ENCODE data around the gene TMEM176A. TPM values are rescaled to one million over a fixed set of nuclear protein-coding genes. Genes with fewer than 3 reads are reported as not detected.

The TMEM176A gene
- total and polyA plus RNA-seq, 12 donors = 0.78 to 70.9 (median 22.5) TPM

DNA sequence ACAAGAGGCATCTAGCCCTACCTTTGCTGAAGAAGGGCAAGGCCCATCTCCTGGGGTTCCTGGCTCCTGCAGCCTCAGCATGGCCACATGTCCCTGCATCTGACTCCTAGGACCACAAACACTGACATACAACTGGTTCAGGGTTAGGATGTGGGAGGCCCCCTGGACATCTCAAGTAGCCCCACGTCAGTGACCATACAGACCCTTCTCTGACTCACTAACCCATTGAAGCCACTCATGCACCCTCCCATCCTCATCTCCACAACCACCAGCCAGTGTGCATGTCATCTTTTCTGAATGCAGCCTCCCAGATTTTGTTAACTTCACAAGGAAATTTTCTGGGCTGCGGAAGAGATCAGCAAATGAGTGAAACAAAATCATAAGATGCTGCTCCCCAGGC lies 18.6 kb upstream of the TMEM176A start:
- Histone ChIP-seq H3K4me1 (replicated peaks in 1 of 2) (peaks cover 0 to 11% of the 10 kb centered on the region in 2 donors), H3K36me3 (replicated peaks in 1 of 2) (no peaks in the 10 kb centered on the region), H3K27ac (no peak overlapping the region), H3K27me3 (no peaks in the 10 kb centered on the region), H3K9me3 (replicated peaks in 1 of 3) (no peaks in the 10 kb centered on the region), H3K4me3 (no peak overlapping the region)
- intact Hi-C loops (cut with DNase I) = loop anchor here (10.0 kb wide), 2 partner anchors 93 to 203 kb away; no protein-coding TSS in a partner anchor
- 91 to 100% (median 96%) methylated on average over 1 to 2 of the region's 2 CpGs for WGBS, 4 donors
- no peak for TF ChIP-seq POLR2A (IDR thresholded peaks at IDR 0.05)
- TF ChIP-seq, protein P1, sequence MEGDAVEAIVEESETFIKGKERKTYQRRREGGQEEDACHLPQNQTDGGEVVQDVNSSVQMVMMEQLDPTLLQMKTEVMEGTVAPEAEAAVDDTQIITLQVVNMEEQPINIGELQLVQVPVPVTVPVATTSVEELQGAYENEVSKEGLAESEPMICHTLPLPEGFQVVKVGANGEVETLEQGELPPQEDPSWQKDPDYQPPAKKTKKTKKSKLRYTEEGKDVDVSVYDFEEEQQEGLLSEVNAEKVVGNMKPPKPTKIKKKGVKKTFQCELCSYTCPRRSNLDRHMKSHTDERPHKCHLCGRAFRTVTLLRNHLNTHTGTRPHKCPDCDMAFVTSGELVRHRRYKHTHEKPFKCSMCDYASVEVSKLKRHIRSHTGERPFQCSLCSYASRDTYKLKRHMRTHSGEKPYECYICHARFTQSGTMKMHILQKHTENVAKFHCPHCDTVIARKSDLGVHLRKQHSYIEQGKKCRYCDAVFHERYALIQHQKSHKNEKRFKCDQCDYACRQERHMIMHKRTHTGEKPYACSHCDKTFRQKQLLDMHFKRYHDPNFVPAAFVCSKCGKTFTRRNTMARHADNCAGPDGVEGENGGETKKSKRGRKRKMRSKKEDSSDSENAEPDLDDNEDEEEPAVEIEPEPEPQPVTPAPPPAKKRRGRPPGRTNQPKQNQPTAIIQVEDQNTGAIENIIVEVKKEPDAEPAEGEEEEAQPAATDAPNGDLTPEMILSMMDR (IDR thresholded peaks at IDR 0.05) = no peak
- DNase-seq = no peak

DNA sequence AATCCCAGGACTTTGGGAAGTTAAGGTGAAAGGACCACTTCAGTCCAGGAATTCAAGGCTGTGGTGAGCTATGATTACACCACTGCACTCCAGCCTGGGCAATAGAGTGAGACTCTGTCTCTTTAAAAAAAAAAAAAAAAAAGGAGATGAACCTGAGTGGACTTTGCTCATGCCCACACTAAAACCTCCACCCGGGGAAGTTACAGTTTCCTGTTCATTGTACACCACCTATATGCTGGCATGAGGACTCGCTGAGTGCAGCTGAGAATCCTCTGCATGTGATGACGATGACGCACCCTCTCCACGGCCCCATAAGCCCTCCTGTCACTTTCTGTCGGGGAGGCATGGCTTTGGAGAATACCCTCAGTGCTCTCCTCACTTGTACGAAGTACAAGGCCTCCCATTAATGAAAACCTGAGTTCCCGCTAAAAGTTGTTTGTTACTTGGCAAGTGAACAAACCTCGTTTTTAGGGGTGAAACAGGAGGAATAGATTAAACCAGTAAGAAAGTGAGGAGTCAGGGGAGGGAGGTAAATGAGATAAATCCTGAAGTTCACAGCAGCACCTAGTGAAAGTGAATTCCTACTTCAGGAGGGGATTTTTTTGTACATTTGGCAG lies 16.3 kb upstream of the TMEM176A start:
- H3K4me1 ChIP-seq (replicated peaks in 1 of 2) = peaks cover 11 to 28% of the 10 kb centered on the region in 2 donors
- WGBS, 4 donors = 59 to 77% (median 67%) methylated on average over 9 of the region's 9 CpGs
- H3K27me3 ChIP-seq = no peaks in the 10 kb centered on the region
- intact Hi-C loops (cut with DNase I) = loop anchor here (10.0 kb wide), 2 partner anchors 91 to 201 kb away; no protein-coding TSS in a partner anchor
- TF ChIP-seq, protein P1 (IDR thresholded peaks at IDR 0.05) = no peak
- TF ChIP-seq POLR2A (IDR thresholded peaks at IDR 0.05) = no peak
- H3K9me3 ChIP-seq (replicated peaks in 1 of 3) = no peaks in the 10 kb centered on the region
- DNase-seq = no peak
- no peaks in the 10 kb centered on the region for H3K36me3 ChIP-seq (replicated peaks in 1 of 2)
- no peak overlapping the region for H3K4me3 ChIP-seq
- H3K27ac ChIP-seq = peak overlapping the region in 1 of 5 donors; percentile 85

DNA sequence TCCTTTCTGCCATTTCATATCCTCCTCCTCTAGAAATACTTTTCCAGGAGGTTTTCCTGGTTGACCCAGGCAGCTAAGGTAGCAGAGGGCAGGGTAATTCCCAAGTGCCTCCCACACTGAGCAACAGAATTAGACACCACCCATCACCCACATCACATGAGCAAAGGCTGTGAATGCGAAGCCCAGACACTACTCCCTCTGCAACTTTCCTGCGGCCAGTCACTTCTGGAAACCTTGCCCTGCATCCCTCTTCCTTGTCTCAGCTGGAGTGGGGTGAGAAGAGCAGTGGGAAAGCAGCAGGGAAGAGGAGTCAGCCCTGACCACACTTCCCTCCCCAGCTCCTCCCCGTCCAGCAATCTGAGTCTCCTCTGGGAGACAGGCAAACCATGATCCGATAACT lies 15.6 kb upstream of the TMEM176A start:
- WGBS, 4 donors = 70 to 83% (median 73%) methylated on average over 4 of the region's 4 CpGs
- peaks cover 11 to 28% of the 10 kb centered on the region in 2 donors for H3K4me1 ChIP-seq (replicated peaks in 1 of 2)
- peak overlapping the region in 2 of 5 donors; percentile 52 to 85 for H3K27ac ChIP-seq
- H3K9me3 ChIP-seq (replicated peaks in 1 of 3) = no peaks in the 10 kb centered on the region
- H3K27me3 ChIP-seq = no peaks in the 10 kb centered on the region
- TF ChIP-seq, protein P1 (IDR thresholded peaks at IDR 0.05) = no peak
- TF ChIP-seq POLR2A (IDR thresholded peaks at IDR 0.05) = no peak
- intact Hi-C loops (cut with DNase I) = loop anchor here (10.0 kb wide), 2 partner anchors 90 to 200 kb away; no protein-coding TSS in a partner anchor
- no peak for DNase-seq
- H3K36me3 ChIP-seq (replicated peaks in 1 of 2) = no peaks in the 10 kb centered on the region
- H3K4me3 ChIP-seq = no peak overlapping the region

DNA sequence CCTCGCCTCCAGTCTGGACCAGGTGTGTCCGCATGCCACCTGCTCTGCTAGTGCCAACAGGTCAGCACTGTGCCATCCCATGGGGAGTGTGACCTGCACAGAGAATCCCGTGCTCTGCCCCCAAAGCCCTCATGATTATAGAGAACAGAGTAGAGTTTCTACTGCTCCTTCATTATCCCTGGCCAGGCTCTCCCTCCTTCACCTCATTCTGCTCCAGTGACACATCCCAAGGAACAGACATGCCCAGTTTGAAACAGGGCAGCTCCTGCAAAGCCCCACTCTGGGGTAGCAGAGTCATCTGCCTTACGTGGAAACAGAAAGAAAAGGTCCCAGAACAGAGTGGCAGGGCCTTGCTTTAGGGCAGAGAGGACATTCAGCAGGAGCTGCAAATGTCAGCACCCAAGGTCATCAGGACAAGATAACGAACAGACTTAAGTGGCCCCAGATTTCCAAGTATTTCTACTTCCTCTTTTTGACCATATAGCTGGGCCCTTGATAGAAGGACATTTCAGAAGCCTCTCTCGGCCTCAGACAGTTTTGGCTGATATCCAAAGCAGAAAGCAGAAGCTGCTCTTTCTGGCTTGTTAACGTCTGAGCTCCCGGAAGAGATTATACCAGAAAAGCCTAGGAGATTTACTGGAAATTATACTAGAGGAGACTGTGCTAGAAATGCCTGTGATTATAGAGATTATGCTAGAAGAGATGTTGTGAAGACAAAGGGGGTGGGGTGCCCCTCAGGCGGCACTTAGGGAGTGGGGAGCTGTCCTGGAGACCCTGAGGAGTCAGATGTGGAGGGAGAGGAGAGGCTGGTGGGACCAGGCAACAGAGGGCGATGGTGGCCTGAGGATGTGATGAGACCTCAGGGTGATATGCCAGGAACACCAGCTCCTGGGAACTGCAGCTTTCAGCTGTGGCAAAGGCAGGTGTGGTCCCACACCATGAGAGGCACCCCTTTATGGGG lies 13.0 kb upstream of the TMEM176A start:
- DNase-seq = peak in 6 of 7 donors; percentile 42 to 70 (median 50)
- no peak overlapping the region for H3K4me3 ChIP-seq
- no peaks in the 10 kb centered on the region for H3K36me3 ChIP-seq (replicated peaks in 1 of 2)

More for the DNA sequence above, 13.0 kb upstream of the TMEM176A start:
- TF ChIP-seq, protein P1 (IDR thresholded peaks at IDR 0.05) = no peak
- TF ChIP-seq POLR2A (IDR thresholded peaks at IDR 0.05) = no peak
- WGBS, 4 donors = 37 to 41% (median 38%) methylated on average over 10 of the region's 10 CpGs
- Histone ChIP-seq H3K9me3 (replicated peaks in 1 of 3) (no peaks in the 10 kb centered on the region), H3K27ac (peak overlapping the region in 4 of 5 donors; percentile 47 to 85 (median 56)), H3K27me3 (no peaks in the 10 kb centered on the region), H3K4me1 (replicated peaks in 1 of 2) (peaks cover 11 to 28% of the 10 kb centered on the region in 2 donors)
- intact Hi-C loops (cut with DNase I) = loop anchor here (10.0 kb wide), 2 partner anchors 87 to 197 kb away; no protein-coding TSS in a partner anchor
